PFSK-1 (cell line): ENCODE data around the gene PLIN4.
A peak's percentile ranks its signal among the peaks of the same experiment; 100 is the strongest.

Experiments used
- FOXP2 ChIP-seq: optimal IDR thresholded peaks from 2 replicates; pipeline ENCODE3; 2011; ENCODE audit warnings: borderline replicate concordance, control low read depth, inconsistent platforms; ENCODE audit not compliant: insufficient read depth; ENCODE audit errors: extremely low read length, extremely low read depth
- POLR2AphosphoS5 ChIP-seq: IDR thresholded peaks from 2 replicates; pipeline ENCODE4 v1.6.1; 2012; ENCODE audit warnings: low read depth, mild to moderate bottlenecking, control low read depth, low read length, moderate library complexity
- REST ChIP-seq, 2 experiments: IDR thresholded peaks; 2 replicates each; pipeline versions ENCODE4 v1.6.1 to v1.8.0; 2011 to 2012; ENCODE audit warnings: low read depth in 2 of 2, low read length in 2 of 2, control low read depth in 1 of 2, inconsistent platforms in 1 of 2, mild to moderate bottlenecking in 1 of 2, moderate library complexity in 1 of 2; ENCODE audit not compliant: insufficient read depth in 1 of 2
- SIN3A ChIP-seq: IDR thresholded peaks from 2 replicates; pipeline ENCODE4 v1.6.1; 2012; ENCODE audit warnings: mild to moderate bottlenecking, low read length, moderate library complexity, borderline replicate concordance; ENCODE audit not compliant: insufficient read depth
- TAF1 ChIP-seq: IDR thresholded peaks from 2 replicates; pipeline ENCODE4 v1.6.1; 2012; ENCODE audit warnings: low read length, control low read depth, borderline replicate concordance; ENCODE audit not compliant: insufficient read depth

The PLIN4 gene

DNA sequence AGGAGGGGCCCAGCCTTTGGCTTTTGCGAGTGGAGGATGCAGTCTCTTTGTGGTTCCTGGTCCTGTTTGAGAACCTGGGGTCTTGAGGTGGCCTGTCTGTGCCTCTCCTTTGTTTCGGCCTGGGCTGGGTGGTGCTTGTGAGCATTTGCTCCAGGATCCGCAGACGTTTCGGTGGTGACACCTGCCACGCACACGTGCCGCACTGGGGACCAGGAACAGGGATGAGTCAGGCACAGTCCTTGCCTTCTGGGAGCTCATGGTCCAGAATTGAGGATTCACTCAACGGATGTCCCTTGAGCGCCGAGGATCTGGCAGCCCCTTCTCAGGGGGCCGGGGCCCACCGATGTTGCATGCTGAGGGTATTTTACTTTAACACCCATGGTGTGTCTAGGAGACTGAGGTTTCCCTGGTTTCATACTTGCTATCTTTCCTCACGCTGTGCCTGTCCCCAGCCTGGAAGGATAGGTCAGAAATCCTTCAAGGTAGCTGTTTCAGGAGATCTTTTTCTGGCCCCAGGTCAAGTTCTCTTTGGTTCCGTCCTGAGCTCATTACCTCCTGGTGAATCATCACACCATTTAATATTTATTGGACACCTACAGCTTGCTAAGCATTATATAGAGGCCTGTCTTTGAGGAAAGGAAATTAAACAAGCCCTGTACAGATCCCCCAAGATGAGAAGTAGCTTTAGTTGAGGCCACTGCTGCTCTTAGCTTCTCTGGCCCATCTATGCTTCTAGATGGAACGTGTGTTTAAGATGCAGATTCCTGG lies 41.1 kb downstream of the PLIN4 start:
- TF ChIP-seq SIN3A (no peak), FOXP2 (no peak), TAF1 (no peak), REST (IDR thresholded peaks at IDR 0.05; ENCODE audit: insufficient read depth in 1 of 2, low read depth in 2 of 2, low read length in 2 of 2) (no peak), POLR2AphosphoS5 (no peak)

- TF ChIP-seq POLR2AphosphoS5 (peak; percentile 38; the same call in 1 of the 2 replicates), TAF1 (no peak)
These were observed 43.7 kb downstream of the PLIN4 start for GRCh38 chr19:4474514-4475022.

- TF ChIP-seq SIN3A = no peak
- 0 out of 2 replicates have a peak, but pooled peaks have one; percentile 27 for TF ChIP-seq POLR2AphosphoS5
These were observed 44.3 kb downstream of the PLIN4 start for GRCh38 chr19:4473763-4474513.

DNA sequence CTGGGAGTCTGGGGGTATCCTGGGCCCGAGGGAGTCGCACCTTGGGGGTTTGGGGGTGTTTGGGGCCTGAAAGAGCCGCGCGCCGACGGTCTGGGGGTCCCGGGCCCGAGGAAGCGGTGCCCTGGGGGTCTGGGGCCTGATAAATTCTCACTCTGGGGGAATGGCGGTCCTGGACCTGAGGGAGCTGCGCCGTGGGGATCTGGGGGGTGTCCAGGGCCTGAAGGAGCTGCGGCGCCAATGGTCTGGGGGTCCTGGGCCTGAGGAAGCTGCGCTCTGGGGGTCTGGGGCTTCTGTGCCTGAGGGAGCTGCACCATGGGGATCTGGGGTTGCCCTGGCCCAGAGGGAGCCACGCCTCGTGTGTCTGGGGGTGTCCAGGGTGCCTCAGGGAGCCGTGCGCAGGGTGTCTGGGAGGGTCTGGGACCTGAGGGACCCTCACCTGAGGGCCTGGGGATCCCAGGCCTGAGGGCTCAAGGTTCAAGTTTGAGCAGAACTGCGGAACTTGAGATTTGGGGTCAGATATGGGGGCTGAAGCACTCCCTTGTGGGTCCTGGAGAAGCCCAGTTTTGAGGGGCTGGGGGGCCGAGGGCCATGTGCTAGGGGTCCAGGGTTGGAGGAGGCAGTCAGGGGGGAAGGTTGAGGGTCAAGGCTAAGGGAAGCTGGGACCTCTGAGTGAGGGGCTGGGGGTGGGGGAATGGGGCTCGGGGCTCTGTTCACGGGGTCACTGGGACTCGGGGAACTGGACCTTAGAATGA lies 45.1 kb downstream of the PLIN4 start:
- TF ChIP-seq FOXP2 (no peak), REST (IDR thresholded peaks at IDR 0.05; ENCODE audit: insufficient read depth in 1 of 2, low read depth in 2 of 2, low read length in 2 of 2) (no peak), POLR2AphosphoS5 (no peak), TAF1 (no peak), SIN3A (no peak)

- TF ChIP-seq REST (IDR thresholded peaks at IDR 0.05; ENCODE audit: insufficient read depth in 1 of 2, low read depth in 2 of 2, low read length in 2 of 2) (no peak), SIN3A (no peak), POLR2AphosphoS5 (no peak), TAF1 (no peak), FOXP2 (no peak)
These were observed 45.9 kb downstream of the PLIN4 start, which contains the start of gene HDGFL2 for GRCh38 chr19:4472174-4472974. TSS of gene HDGFL2 (plus strand) at chr19:4472297. CDS start at chr19:4472351, 54 bp downstream.
